H1 (cell line): ENCODE results near the gene TELO2. TPM values are rescaled to one million over a fixed set of nuclear protein-coding genes. Genes with fewer than 3 reads are reported as not detected.

Source experiments
- CTCF ChIA-PET: fragments of 300-600 bp; sonication (Branson Sonifier 250); formaldehyde crosslinking; loops from one replicate; lab custom pipeline; 2021; ENCODE audit not compliant: partially characterized antibody; lab: Charles Lee
- POLR2A ChIA-PET: fragments of 300-600 bp; sonication (Branson Sonifier 250); formaldehyde crosslinking; loops from one replicate; lab custom pipeline; 2021; ENCODE audit warnings: inconsistent platforms; ENCODE audit not compliant: partially characterized antibody; lab: Charles Lee
- DNase-seq, 2 experiments: peaks; one replicate each; pipeline versions ENCODE4 v3.0.0 to v3.0.0-alpha.2; 2010 to 2022; ENCODE audit warnings: low spot score in 2 of 2, low read depth in 1 of 2, mixed read lengths in 1 of 2
- FAIRE-seq: peaks from 2 replicates; lab custom pipeline; 2011; peaks lifted over from hg19 to GRCh38; lab: Jason Lieb, UNC
- H2AFZ ChIP-seq: 2 replicates; pipeline ENCODE4 v1.8.1; 2012; ENCODE audit warnings: low read length, inconsistent platforms
- H2AK5ac ChIP-seq: 2 replicates; pipeline ENCODE4 v1.6.1; 2013; ENCODE audit warnings: low read depth, low read length
- H2BK120ac ChIP-seq: replicated peaks from 2 replicates; pipeline ENCODE3; 2013; ENCODE audit warnings: low read depth, low read length, inconsistent platforms
- H2BK12ac ChIP-seq: 2 replicates; pipeline ENCODE4 v1.6.1; 2013; ENCODE audit warnings: low read depth, low read length
- H2BK15ac ChIP-seq: 2 replicates; pipeline ENCODE4 v1.6.1; 2013; ENCODE audit warnings: low read length
- H2BK20ac ChIP-seq: 2 replicates; pipeline ENCODE4 v1.6.1; 2013; ENCODE audit warnings: low read length
- H2BK5ac ChIP-seq: 2 replicates; pipeline ENCODE4 v1.6.1; 2013; ENCODE audit warnings: low read depth, low read length
- H3K14ac ChIP-seq: 2 replicates; pipeline ENCODE4 v1.6.1; 2013; ENCODE audit warnings: inconsistent platforms; ENCODE audit not compliant: insufficient read length
- H3K18ac ChIP-seq: 2 replicates; pipeline ENCODE4 v1.6.1; 2013; ENCODE audit warnings: low read length; ENCODE audit errors: extremely low read depth
- H3K23ac ChIP-seq: 2 replicates; pipeline ENCODE4 v1.6.1; 2013; ENCODE audit warnings: inconsistent platforms; ENCODE audit not compliant: insufficient read length
- H3K23me2 ChIP-seq: 2 replicates; pipeline ENCODE4 v1.6.1; 2013; ENCODE audit warnings: low read depth, low read length
- H3K27ac ChIP-seq: 2 replicates; pipeline ENCODE4 v1.6.1; 2011; ENCODE audit warnings: low read depth, low read length, inconsistent platforms
- H3K27me3 ChIP-seq, 4 experiments: replicated peaks in 1 of 4; 1 replicate in 1 of 4; 2 replicates in 3 of 4; pipeline versions ENCODE4 v1.6.1 to v1.8.1; 2011 to 2013; ENCODE audit warnings: low read length in 3 of 4, mild to moderate bottlenecking in 3 of 4, inconsistent platforms in 2 of 4, mixed read lengths in 2 of 4, moderate library complexity in 1 of 4; ENCODE audit not compliant: control insufficient read depth in 3 of 4, insufficient read depth in 3 of 4; ENCODE audit errors: extremely low read depth in 1 of 4
- H3K36me3 ChIP-seq, 4 experiments: 2 replicates each; pipeline versions ENCODE4 v1.6.1 to v1.8.1; 2011 to 2013; ENCODE audit warnings: mild to moderate bottlenecking in 4 of 4, low read length in 3 of 4, moderate library complexity in 2 of 4, control low read depth in 1 of 4, inconsistent platforms in 1 of 4; ENCODE audit not compliant: insufficient read depth in 4 of 4, control insufficient read depth in 2 of 4
- H3K4ac ChIP-seq: replicated peaks from 2 replicates; pipeline ENCODE3; 2013; ENCODE audit warnings: low read length, low read depth, mixed read lengths, inconsistent platforms; ENCODE audit not compliant: insufficient read length
- H3K4me1 ChIP-seq, 4 experiments: replicated peaks in 1 of 4; 1 replicate in 1 of 4; 2 replicates in 3 of 4; pipeline versions ENCODE4 v1.6.1 to v1.8.1; 2011 to 2013; ENCODE audit warnings: low read length in 3 of 4, inconsistent platforms in 2 of 4, mixed read lengths in 1 of 4; ENCODE audit not compliant: insufficient read depth in 4 of 4, control insufficient read depth in 3 of 4
- H3K4me2 ChIP-seq, 2 experiments: 2 replicates each; pipeline versions ENCODE4 v1.6.1 to v1.8.1; 2011 to 2013; ENCODE audit warnings: low read depth in 2 of 2, low read length in 2 of 2, control low read depth in 1 of 2, inconsistent platforms in 1 of 2, mild to moderate bottlenecking in 1 of 2; ENCODE audit not compliant: insufficient read depth in 1 of 2
- H3K4me3 ChIP-seq, 4 experiments: fragments of 200-600, 300-600 bp in 1 of 4; sonication (generic), shearing (Covaris generic), sonication (Bioruptor Twin) in 1 of 4; 2 replicates each; pipeline versions ENCODE4 v1.5.1 to v1.8.1; 2011 to 2016; ENCODE audit warnings: low read length in 4 of 4, low read depth in 3 of 4, control low read depth in 2 of 4, inconsistent platforms in 2 of 4, mild to moderate bottlenecking in 2 of 4, mixed read lengths in 1 of 4, moderate library complexity in 1 of 4; ENCODE audit not compliant: insufficient read depth in 2 of 4; ENCODE audit errors: extremely low read depth in 1 of 4
- H3K56ac ChIP-seq: replicated peaks from 2 replicates; pipeline ENCODE3; 2013; ENCODE audit warnings: low read depth, mild to moderate bottlenecking, mixed read lengths, low read length, inconsistent platforms; ENCODE audit not compliant: insufficient read length
- H3K79me1 ChIP-seq: 2 replicates; pipeline ENCODE4 v1.6.1; 2013; ENCODE audit warnings: low read depth, low read length, control low read depth
- H3K79me2 ChIP-seq, 2 experiments: 2 replicates each; pipeline versions ENCODE4 v1.6.1 to v1.8.1; 2012 to 2013; ENCODE audit warnings: low read length in 2 of 2, mild to moderate bottlenecking in 2 of 2, inconsistent platforms in 1 of 2; ENCODE audit not compliant: insufficient read depth in 2 of 2, control insufficient read depth in 1 of 2
- H3K9ac ChIP-seq, 4 experiments: replicated peaks in 1 of 4; 1 replicate in 1 of 4; 2 replicates in 3 of 4; pipeline versions ENCODE4 v1.6.1 to v1.8.1; 2011 to 2013; ENCODE audit warnings: low read depth in 3 of 4, low read length in 3 of 4, control low read depth in 2 of 4, mild to moderate bottlenecking in 2 of 4, moderate library complexity in 2 of 4, inconsistent platforms in 1 of 4; ENCODE audit errors: extremely low read depth in 1 of 4
- H3K9me3 ChIP-seq, 2 experiments: 2 replicates each; pipeline versions ENCODE4 v1.6.1 to v1.8.1; 2012 to 2013; ENCODE audit warnings: mild to moderate bottlenecking in 2 of 2, moderate library complexity in 2 of 2, control low read depth in 1 of 2, inconsistent platforms in 1 of 2, low read depth in 1 of 2, low read length in 1 of 2, mixed read lengths in 1 of 2; ENCODE audit not compliant: insufficient read depth in 2 of 2
- H4K20me1 ChIP-seq, 2 experiments: replicated peaks in 1 of 2; 2 replicates each; pipeline versions ENCODE3 to v1.8.1; 2011 to 2013; ENCODE audit warnings: inconsistent platforms in 2 of 2, low read length in 2 of 2, mild to moderate bottlenecking in 1 of 2; ENCODE audit not compliant: insufficient read depth in 2 of 2, control insufficient read depth in 1 of 2
- H4K5ac ChIP-seq: 2 replicates; pipeline ENCODE4 v1.6.1; 2013; ENCODE audit warnings: low read length, low read depth, mixed read lengths, inconsistent platforms; ENCODE audit not compliant: insufficient read length
- H4K8ac ChIP-seq: 2 replicates; pipeline ENCODE4 v1.8.0; 2013; ENCODE audit warnings: mild to moderate bottlenecking, moderate library complexity, low read length, inconsistent platforms; ENCODE audit not compliant: insufficient read depth; ENCODE audit errors: extremely low read depth
- H4K91ac ChIP-seq: replicated peaks from 2 replicates; pipeline ENCODE3; 2013; ENCODE audit warnings: low read length, mixed read lengths, inconsistent platforms; ENCODE audit not compliant: insufficient read length
- EGR1 ChIP-seq: IDR thresholded peaks from 2 replicates; pipeline ENCODE4 v1.6.1; 2011; ENCODE audit warnings: low read depth, low read length, borderline replicate concordance
- JUND ChIP-seq: IDR thresholded peaks from 2 replicates; pipeline ENCODE4 v1.6.1; 2011; ENCODE audit warnings: mild to moderate bottlenecking, improper control_type of control experiment, low read length
- KDM1A ChIP-seq: fragments of 200-600, 300-600 bp; sonication (generic); IDR thresholded peaks from 2 replicates; pipeline ENCODE4 v1.7.1; 2016; ENCODE audit warnings: mild to moderate bottlenecking, low read length, borderline replicate concordance
- SUZ12 ChIP-seq: fragments of 200-600 bp; sonication (generic); IDR thresholded peaks from 2 replicates; pipeline ENCODE4 v1.6.1; 2012; ENCODE audit warnings: mild to moderate bottlenecking, inconsistent platforms, low read length, moderate library complexity, mixed read lengths
- WGBS, 2 experiments: shearing (Covaris generic) in 1 of 2; methylation state at CpG; one replicate each; pipeline versions ENCODE4 v1.1.6 to v1.1.7; 2013 to 2015; ENCODE audit warnings: low lambda C conversion rate in 2 of 2, mixed read lengths in 2 of 2, inconsistent platforms in 1 of 2, low coverage in 1 of 2, missing lambda C conversion rate in 1 of 2; ENCODE audit not compliant: insufficient replicate concordance in 2 of 2, insufficient coverage in 1 of 2, insufficient read length in 1 of 2; ENCODE audit errors: extremely low coverage in 1 of 2, missing lambda C conversion rate in 1 of 2; 5-methylcytosine and 5-hydroxymethylcytosine counted together
- polyA plus RNA-seq, 7 experiments: library from polyadenylated mRNA; depleted of rRNA in 3 of 7; stranded (reverse) in 5 of 7; unstranded in 2 of 7; fragments of >200 nt in 5 of 7; fragments of 200-250 nt in 2 of 7; gene quantifications; 1 replicate in 5 of 7; 2 replicates in 1 of 7; 4 replicates in 1 of 7; pipeline versions ENCODE4 v1.2.1 to v1.2.3, GENCODE V29; 2011 to 2013; ENCODE audit warnings: missing spikeins in 2 of 7, mixed read lengths in 2 of 7
- total RNA-seq: library from RNA; stranded (reverse); fragmentation: NEBNext Ultra II Directional; extraction: Animal tissue kit (Norgen Biotek cat#: 25700); gene quantifications from 2 replicates; pipeline ENCODE4 v1.2.1, GENCODE V29; 2021

Gene TELO2
- total and polyA plus RNA-seq, 2 of the 8 experiments (the other 6 are each of a cell fraction or from before 2014, with no cell fraction given): 39.3 to 64.8 TPM

DNA sequence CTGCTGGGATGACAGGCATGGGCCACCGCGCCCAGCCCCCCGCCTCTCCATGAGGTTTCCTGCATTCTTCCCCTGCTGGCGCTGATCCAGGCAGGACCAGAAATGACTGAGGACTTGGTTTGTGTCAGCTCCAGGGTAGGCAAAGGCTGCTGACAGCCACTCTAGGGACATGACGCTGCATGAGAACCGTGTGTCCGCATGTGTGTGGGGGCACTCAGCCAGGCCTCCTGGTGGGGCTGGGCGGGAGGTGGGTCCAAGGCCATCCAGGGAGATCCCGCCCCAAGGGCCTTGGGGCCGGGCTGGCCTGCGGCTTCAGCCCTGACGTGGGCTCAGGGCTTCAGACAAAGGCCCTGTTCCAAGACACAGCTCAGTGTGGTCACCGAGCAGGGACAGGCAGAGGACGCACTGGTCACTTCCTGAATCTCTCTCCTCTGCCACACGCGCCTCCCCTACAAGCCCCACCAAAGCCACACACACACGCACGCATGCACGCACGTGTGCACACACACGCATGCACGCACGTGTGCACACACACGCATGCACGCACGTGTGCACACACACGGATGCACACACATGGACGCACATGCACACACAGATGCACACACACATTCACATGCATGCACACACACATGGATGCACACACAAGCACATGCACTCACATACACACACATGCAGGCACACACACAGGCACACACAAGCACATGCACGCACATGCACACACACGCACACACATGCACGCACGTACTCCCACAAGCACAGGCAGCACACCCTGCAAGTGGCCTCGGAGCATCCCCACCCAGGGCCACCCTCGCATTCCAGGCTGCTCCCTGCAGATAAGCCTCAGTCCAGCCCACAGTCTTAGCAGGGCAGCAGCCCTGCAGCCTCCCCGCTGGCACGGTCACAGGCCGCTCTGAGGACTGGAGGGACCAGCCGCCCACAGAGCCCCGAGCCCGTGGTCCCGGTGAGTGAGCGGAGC is 35.0 kb downstream of the TELO2 start:
- 93% methylated on average over 42 of the region's 42 CpGs; no CpG with 5 or more reads in 1 of the 2 experiments for WGBS, 2 experiments
- Histone ChIP-seq H2AK5ac (peak overlapping the region; percentile 94; the same call in 1 of the 2 replicates), H3K79me1 (no peaks in the 10 kb centered on the region), H4K91ac (no peak overlapping the region), H2BK120ac (no peak overlapping the region), H4K8ac (peak overlapping the region; percentile 79), H3K27me3 (no peaks in the 10 kb centered on the region), H3K56ac (no peak overlapping the region), H4K5ac (no peak overlapping the region), H2BK12ac (peak overlapping the region; percentile 97; the same call in 1 of the 2 replicates), H3K27ac (no peak overlapping the region), H3K79me2 (no peaks in the 10 kb centered on the region), H3K14ac (no peak overlapping the region), H3K18ac (no peak overlapping the region; the same call in 1 of the 2 replicates), H3K23me2 (no peaks in the 10 kb centered on the region), H3K4ac (peak overlapping the region; percentile 78), H3K9ac (no peak overlapping the region; a peak in 1 of 7 replicates), H3K4me1 (no peaks in the 10 kb centered on the region; a peak in 1 of 7 replicates), H3K4me3 (no peak overlapping the region), H3K36me3 (peaks cover 0 to 3% (median 0%) of the 10 kb centered on the region in 4 experiments; a peak in 3 of 8 replicates), H2BK20ac (0 out of 2 replicates have a peak overlapping the region, but pooled peaks have one; percentile 72), H4K20me1 (peaks cover 2 to 5% of the 10 kb centered on the region in 2 experiments), H2BK5ac (peak overlapping the region; percentile 75; the same call in 1 of the 2 replicates), H3K23ac (no peak overlapping the region), H2AFZ (no peak overlapping the region), H2BK15ac (no peak overlapping the region; the same call in 1 of the 2 replicates), H3K9me3 (no peaks in the 10 kb centered on the region), H3K4me2 (no peak overlapping the region)
- DNase-seq (no peak), FAIRE-seq (no peak)
- TF ChIP-seq KDM1A (peak; percentile 54; the same call in 1 of the 2 replicates), EGR1 (no peak), JUND (no peak), SUZ12 (no peak)
- ChIA-PET POLR2A (interaction anchor here (0.7 to 2.0 kb wide), 5 partner anchors 16 to 241 kb away, joined by 3 to 8 read pairs (median 3); no protein-coding TSS in a partner anchor), CTCF (interaction anchor here (3.2 kb wide), 1 partner anchor 11 kb away, joined by 11 read pairs; no protein-coding TSS in a partner anchor)
